HCT116 (cell line): ENCODE results near the gene DNAJC7. TPM values are rescaled to one million over a fixed set of nuclear protein-coding genes. Genes with fewer than 3 reads are reported as not detected.

Experiments used
- ATAC-seq: fragments of 200-7000 bp; cut with Tn5 transposase; 2 replicates; pipeline ENCODE4 v1.9.1; 2020; ENCODE audit warnings: mild to moderate bottlenecking, moderate library complexity
- BruUV-seq: library from RNA; stranded (reverse); fragments of 400-500 nt; replicated peaks from 2 replicates; lab custom pipeline; 2021; lab: Mats Ljungman, UMichigan
- CTCF ChIA-PET: fragments of 300-600 bp; sonication (Branson Sonifier 250); formaldehyde crosslinking; loops from one replicate; lab custom pipeline; 2021; ENCODE audit warnings: antibody characterized with exemption; lab: Charles Lee
- POLR2A ChIA-PET: fragments of 300-600, 350-600 bp; sonication (Branson Sonifier 250); formaldehyde crosslinking; loops from one replicate; lab custom pipeline; 2021; ENCODE audit warnings: antibody characterized with exemption; lab: Charles Lee
- RAD21 ChIA-PET, 2 experiments: fragments of 300-600 bp; sonication (Branson Sonifier 250); formaldehyde crosslinking; loops; one replicate each; lab custom pipeline; 2023; ENCODE audit warnings: low total read pairs in 2 of 2; ENCODE audit not compliant: uncharacterized antibody in 2 of 2, unreplicated experiment in 2 of 2, low non-redundant PET in 1 of 2; lab: Charles Lee
- DNase-seq: peaks from one replicate; pipeline ENCODE4 v3.0.0-alpha.2; 2010; ENCODE audit warnings: low read depth, low spot score
- H2AFZ ChIP-seq: fragments of 200-600 bp; shearing (Covaris generic), sonication (generic); 2 replicates; pipeline ENCODE4 v1.6.1; 2017; ENCODE audit warnings: low read depth, mixed run types, mixed read lengths, antibody characterized with exemption, low read length; ENCODE audit not compliant: poor library complexity, severe bottlenecking
- H3K27ac ChIP-seq: 2 replicates; pipeline ENCODE4 v1.5.1; 2012; ENCODE audit warnings: low read depth, low read length
- H3K27me3 ChIP-seq: fragments of 200-600 bp; sonication (generic); 2 replicates; pipeline ENCODE4 v1.6.1; 2016; ENCODE audit warnings: mixed run types, low read length, mixed read lengths; ENCODE audit not compliant: insufficient read depth
- H3K36me3 ChIP-seq, 2 experiments: fragments of 200-500 bp in 1 of 2; fragments of 200-600 bp in 1 of 2; sonication (Bioruptor generic) in 1 of 2; sonication (generic) in 1 of 2; 2 replicates each; pipeline versions ENCODE4 v1.5.1 to v1.6.1; 2014 to 2016; ENCODE audit warnings: low read length in 2 of 2, inconsistent platforms in 1 of 2, mixed read lengths in 1 of 2, mixed run types in 1 of 2; ENCODE audit not compliant: insufficient read depth in 2 of 2, control insufficient read depth in 1 of 2
- H3K4me1 ChIP-seq, 2 experiments: fragments of 200-600 bp in 1 of 2; sonication (generic) in 1 of 2; 2 replicates each; pipeline versions ENCODE4 v1.5.1 to v1.6.1; 2012 to 2017; ENCODE audit warnings: low read length in 2 of 2, inconsistent platforms in 1 of 2, mild to moderate bottlenecking in 1 of 2, mixed read lengths in 1 of 2, mixed run types in 1 of 2, moderate library complexity in 1 of 2; ENCODE audit not compliant: insufficient read depth in 2 of 2, control insufficient read depth in 1 of 2
- H3K4me2 ChIP-seq: fragments of 200-600 bp; sonication (generic); 2 replicates; pipeline ENCODE4 v1.6.1; 2017; ENCODE audit warnings: mixed run types, low read length, mixed read lengths
- H3K4me3 ChIP-seq, 2 experiments: fragments of 200-600 bp in 1 of 2; sonication (generic) in 1 of 2; replicated peaks in 1 of 2; 2 replicates each; pipeline ENCODE4 v1.5.1; 2011 to 2016; ENCODE audit warnings: low read length in 2 of 2, control low read depth in 1 of 2, low read depth in 1 of 2, mild to moderate bottlenecking in 1 of 2, mixed read lengths in 1 of 2, mixed run types in 1 of 2
- H3K79me2 ChIP-seq: fragments of 200-600 bp; sonication (generic); 2 replicates; pipeline ENCODE4 v1.6.1; 2017; ENCODE audit warnings: mild to moderate bottlenecking, mixed run types, low read length, moderate library complexity, mixed read lengths; ENCODE audit not compliant: insufficient read depth
- H3K9ac ChIP-seq: fragments of 200-600 bp; sonication (generic); 2 replicates; pipeline ENCODE4 v1.6.1; 2016; ENCODE audit warnings: low read length, mixed read lengths
- H3K9me2 ChIP-seq: fragments of 200-600 bp; sonication (generic), shearing (Covaris generic); 2 replicates; pipeline ENCODE4 v1.6.1; 2017; ENCODE audit warnings: mixed run types, mild to moderate bottlenecking, moderate library complexity; ENCODE audit not compliant: insufficient read depth
- H3K9me3 ChIP-seq, 2 experiments: fragments of 200-500 bp in 1 of 2; fragments of 200-600 bp in 1 of 2; sonication (Bioruptor generic) in 1 of 2; sonication (generic) in 1 of 2; 2 replicates each; pipeline ENCODE4 v1.6.1; 2014 to 2017; ENCODE audit warnings: low read length in 2 of 2, mixed read lengths in 2 of 2, inconsistent platforms in 1 of 2, low read depth in 1 of 2, mild to moderate bottlenecking in 1 of 2, mixed run types in 1 of 2, moderate library complexity in 1 of 2; ENCODE audit not compliant: control insufficient read depth in 1 of 2, insufficient read depth in 1 of 2
- H4K20me1 ChIP-seq: fragments of 200-600 bp; sonication (generic), shearing (Covaris generic); 2 replicates; pipeline ENCODE4 v1.6.1; 2017; ENCODE audit warnings: mixed run types, mild to moderate bottlenecking, moderate library complexity; ENCODE audit not compliant: insufficient read depth
- CBX3 ChIP-seq: IDR thresholded peaks from 2 replicates; pipeline ENCODE4 v1.6.1; 2012; ENCODE audit warnings: low read depth
- CTCF ChIP-seq, 3 experiments: fragments of 200-600 bp in 1 of 3; sonication (generic) in 1 of 3; IDR thresholded peaks in 2 of 3; conservative IDR thresholded peaks in 1 of 3; 2 replicates each; pipeline ENCODE4 v1.5.1; 2012 to 2017; ENCODE audit warnings: low read depth in 2 of 3, low read length in 2 of 3, antibody characterized with exemption in 1 of 3, borderline replicate concordance in 1 of 3, control low read depth in 1 of 3, mild to moderate bottlenecking in 1 of 3, mixed read lengths in 1 of 3, mixed run types in 1 of 3, moderate library complexity in 1 of 3; ENCODE audit not compliant: insufficient read depth in 1 of 3
- EGR1 ChIP-seq: IDR thresholded peaks from 2 replicates; pipeline ENCODE4 v1.6.1; 2012; ENCODE audit warnings: low read depth
- ELF1 ChIP-seq: IDR thresholded peaks from 2 replicates; pipeline ENCODE4 v1.6.1; 2012; ENCODE audit warnings: low read depth, borderline replicate concordance
- JUND ChIP-seq: IDR thresholded peaks from 2 replicates; pipeline ENCODE4 v1.6.1; 2012
- MAX ChIP-seq: IDR thresholded peaks from 2 replicates; pipeline ENCODE4 v1.6.1; 2012
- SIN3A ChIP-seq: IDR thresholded peaks from 2 replicates; pipeline ENCODE4 v1.6.1; 2012; ENCODE audit warnings: low read depth
- SP1 ChIP-seq: IDR thresholded peaks from 2 replicates; pipeline ENCODE4 v1.6.1; 2012; ENCODE audit warnings: low read depth
- SRF ChIP-seq: IDR thresholded peaks from 2 replicates; pipeline ENCODE4 v1.6.1; 2012; ENCODE audit warnings: low read depth
- TCF7L2 ChIP-seq: IDR thresholded peaks from 2 replicates; pipeline ENCODE4 v1.7.0; 2011; ENCODE audit warnings: borderline replicate concordance, inconsistent platforms; ENCODE audit not compliant: insufficient read depth, insufficient read length; ENCODE audit errors: extremely low read depth
- YY1 ChIP-seq: IDR thresholded peaks from 2 replicates; pipeline ENCODE4 v1.6.1; 2011; ENCODE audit warnings: low read length, low read depth, moderate library complexity, mild to moderate bottlenecking; ENCODE audit not compliant: insufficient replicate concordance; ENCODE audit errors: extremely low read depth
- ZBTB33 ChIP-seq: IDR thresholded peaks from 2 replicates; pipeline ENCODE4 v1.6.1; 2011; ENCODE audit warnings: mild to moderate bottlenecking, low read length, moderate library complexity; ENCODE audit not compliant: insufficient replicate concordance; ENCODE audit errors: extremely low read depth
- intact Hi-C: fragments of 100-400 bp; cut with micrococcal nuclease; formaldehyde crosslinking; loops from 2 replicates; pipeline ENCODE4 v1.10.0; 2022
- total RNA-seq: library from RNA; stranded (reverse); gene quantifications from one replicate; pipeline ENCODE4 v1.2.1, GENCODE V29; 2021; ENCODE audit not compliant: unreplicated experiment

DNAJC7 gene
- total RNA-seq, 1 experiment from 2014 or later: 113 TPM

- Histone ChIP-seq H3K4me3 (no peak overlapping the region), H3K27ac (no peak overlapping the region), H3K9ac (no peak overlapping the region), H3K4me1 (peaks cover 0 to 9% of the 10 kb centered on the region in 2 experiments; a peak in 2 of 4 replicates), H3K4me2 (no peak overlapping the region), H4K20me1 (peaks cover 8% of the 10 kb centered on the region; the same call in 1 of the 2 replicates), H3K27me3 (no peaks in the 10 kb centered on the region), H3K79me2 (peaks cover 99% of the 10 kb centered on the region), H2AFZ (no peak overlapping the region), H3K9me2 (no peaks in the 10 kb centered on the region), H3K36me3 (peaks cover 11 to 14% of the 10 kb centered on the region in 2 experiments; a peak in 3 of 4 replicates), H3K9me3 (no peaks in the 10 kb centered on the region)
- ChIA-PET POLR2A (interaction anchor here (1.5 kb wide), 1 partner anchor 12 kb away, joined by 5 read pairs; the partner anchor contains the start of gene DNAJC7), CTCF (no interaction called here), RAD21 (no interaction called here)
- DNase-seq: no peak
- TF ChIP-seq SIN3A (no peak), ELF1 (no peak), JUND (no peak), EGR1 (no peak), YY1 (no peak), MAX (no peak), ZBTB33 (no peak), TCF7L2 (no peak), CTCF (IDR thresholded peaks at IDR 0.05 in 2 of 3, conservative IDR thresholded peaks at IDR 0.05 in 1 of 3; ENCODE audit: borderline replicate concordance in 1 of 3, insufficient read depth in 1 of 3, low read depth in 2 of 3, low read length in 2 of 3) (no peak), CBX3 (no peak), SP1 (no peak), SRF (no peak)
- intact Hi-C loops: no loop called here
- no TSS peak for BruUV-seq
- no peak for ATAC-seq
These were observed 12.1 kb downstream of the DNAJC7 start for GRCh38 chr17:42005166-42005565.
